ENCODE data around the gene CFAP299.

GRCh38 chr4:80448056-80448455 is 112.5 kb downstream of the CFAP299 start:
- TF ChIP-seq CTCF (IDR thresholded peaks at IDR 0.05) (no peak), POLR2A (IDR thresholded peaks at IDR 0.05) (no peak)

All from Peyer's patch (tissue), 4 donors.